Midbrain (tissue), 1 donor: ENCODE results near the gene SUGP1.
"Not testable (repeated sequence)": the region's sequence is repeated elsewhere in the genome, so short reads cannot be mapped to it uniquely, and the experiment has no call there.

Source experiments
- DNase-seq: peaks from one replicate; lab custom pipeline; 2025; lab: John Stamatoyannopoulos, UW

Gene SUGP1

GRCh38 chr19:19320361-19321140 is at the start of gene SUGP1, which contains the start of gene MAU2:
Gene SUGP1 (minus strand): TSS chr19:19320509. CDS start chr19:19320496, 13 bp downstream.
Gene MAU2 (plus strand): TSS chr19:19320829. CDS start chr19:19320860, 31 bp downstream.
- DNase-seq, result peak; percentile 90

- no peak for DNase-seq
These were observed 47.8 kb upstream of the SUGP1 start for GRCh38 chr19:19368087-19368486.

- DNase-seq, result peak; percentile 58
These were observed 46.4 kb upstream of the SUGP1 start for GRCh38 chr19:19366434-19367396.

- no peak for DNase-seq
These were observed 41.8 kb upstream of the SUGP1 start for GRCh38 chr19:19362075-19362474.

- peak; percentile 65 for DNase-seq
These were observed 40.8 kb upstream of the SUGP1 start for GRCh38 chr19:19361075-19361594.

GRCh38 chr19:19356901-19357566 is 36.7 kb upstream of the SUGP1 start:
- DNase-seq, result no peak

- no peak for DNase-seq
These were observed 36.2 kb upstream of the SUGP1 start for GRCh38 chr19:19356500-19356899.

- no peak for DNase-seq
These were observed 35.4 kb upstream of the SUGP1 start for GRCh38 chr19:19355606-19356139.

- DNase-seq, result no peak
These were observed 34.6 kb upstream of the SUGP1 start for GRCh38 chr19:19354932-19355331.

GRCh38 chr19:19354007-19354406 is 33.7 kb upstream of the SUGP1 start:
- DNase-seq, result no peak

GRCh38 chr19:19352823-19353222 is 32.5 kb upstream of the SUGP1 start:
- DNase-seq, result no peak

- not testable (repeated sequence) for DNase-seq
These were observed 30.4 kb upstream of the SUGP1 start for GRCh38 chr19:19350756-19351155.

GRCh38 chr19:19349365-19349764 is 29.1 kb upstream of the SUGP1 start:
- DNase-seq, result no peak

- no peak for DNase-seq
These were observed 28.0 kb upstream of the SUGP1 start for GRCh38 chr19:19348266-19348665.

GRCh38 chr19:19347401-19348110 is 27.2 kb upstream of the SUGP1 start:
- DNase-seq, result no peak

GRCh38 chr19:19345970-19346369 is 25.7 kb upstream of the SUGP1 start:
- no peak for DNase-seq

GRCh38 chr19:19345232-19345631 is 24.9 kb upstream of the SUGP1 start:
- no peak for DNase-seq

GRCh38 chr19:19343762-19344161 is 23.5 kb upstream of the SUGP1 start:
- no peak for DNase-seq

- no peak for DNase-seq
These were observed 22.7 kb upstream of the SUGP1 start for GRCh38 chr19:19343016-19343362.

- peak; percentile 20 for DNase-seq
These were observed 22.0 kb upstream of the SUGP1 start for GRCh38 chr19:19342086-19343015.
